Progenitor cell of endocrine pancreas (in vitro differentiated cells): ENCODE results near the gene MATR3. TPM values are rescaled to one million over a fixed set of nuclear protein-coding genes. Genes with fewer than 3 reads are reported as not detected.
A peak's percentile ranks its signal among the peaks of the same experiment; 100 is the strongest.

Experiments
- DNase-seq: peaks from one replicate; pipeline ENCODE4 v3.0.0; 2021; ENCODE audit warnings: low spot score; ENCODE audit not compliant: unreplicated experiment
- H3K27ac Mint-ChIP-seq: 2 replicates; pipeline ENCODE4 v1.8.0; 2021; ENCODE audit warnings: mild to moderate bottlenecking, moderate library complexity, mixed read lengths
- H3K27me3 Mint-ChIP-seq: 2 replicates; pipeline ENCODE4 v1.8.0; 2021; ENCODE audit warnings: mixed read lengths
- H3K36me3 Mint-ChIP-seq: 2 replicates; pipeline ENCODE4 v1.8.0; 2022; ENCODE audit warnings: mixed read lengths; ENCODE audit not compliant: insufficient read depth
- H3K4me1 Mint-ChIP-seq: 2 replicates; pipeline ENCODE4 v1.8.0; 2021; ENCODE audit warnings: low read depth, mixed read lengths
- H3K4me3 Mint-ChIP-seq: 2 replicates; pipeline ENCODE4 v1.8.0; 2021; ENCODE audit warnings: low read depth, mild to moderate bottlenecking, moderate library complexity, mixed read lengths
- H3K9me3 Mint-ChIP-seq: 2 replicates; pipeline ENCODE4 v1.8.0; 2021; ENCODE audit warnings: low read depth, mixed read lengths
- total RNA-seq: library from RNA; stranded (reverse); gene quantifications from 2 replicates; pipeline ENCODE4 v1.2.1, GENCODE V29; 2021
- TF ChIP-seq, protein P1 (sequence below): fragments of 200-600 bp; sonication (generic); IDR thresholded peaks from one replicate; pipeline ENCODE4 v1.5.0; 2021; ENCODE audit warnings: antibody characterized with exemption, mild to moderate bottlenecking; ENCODE audit not compliant: unreplicated experiment

MATR3 gene
- total RNA-seq, 1 donor from 2014 or later, result 336 TPM

GRCh38 chr5:139287890-139288635, 5.5 kb upstream of the MATR3 start:
- Mint-ChIP-seq H3K36me3 (peaks cover 9% of the 10 kb centered on the region), H3K27me3 (peaks cover 5% of the 10 kb centered on the region), H3K4me1 (peaks cover 3% of the 10 kb centered on the region), H3K27ac (no peak overlapping the region), H3K4me3 (no peak overlapping the region), H3K9me3 (no peaks in the 10 kb centered on the region)
- TF ChIP-seq, protein P1, sequence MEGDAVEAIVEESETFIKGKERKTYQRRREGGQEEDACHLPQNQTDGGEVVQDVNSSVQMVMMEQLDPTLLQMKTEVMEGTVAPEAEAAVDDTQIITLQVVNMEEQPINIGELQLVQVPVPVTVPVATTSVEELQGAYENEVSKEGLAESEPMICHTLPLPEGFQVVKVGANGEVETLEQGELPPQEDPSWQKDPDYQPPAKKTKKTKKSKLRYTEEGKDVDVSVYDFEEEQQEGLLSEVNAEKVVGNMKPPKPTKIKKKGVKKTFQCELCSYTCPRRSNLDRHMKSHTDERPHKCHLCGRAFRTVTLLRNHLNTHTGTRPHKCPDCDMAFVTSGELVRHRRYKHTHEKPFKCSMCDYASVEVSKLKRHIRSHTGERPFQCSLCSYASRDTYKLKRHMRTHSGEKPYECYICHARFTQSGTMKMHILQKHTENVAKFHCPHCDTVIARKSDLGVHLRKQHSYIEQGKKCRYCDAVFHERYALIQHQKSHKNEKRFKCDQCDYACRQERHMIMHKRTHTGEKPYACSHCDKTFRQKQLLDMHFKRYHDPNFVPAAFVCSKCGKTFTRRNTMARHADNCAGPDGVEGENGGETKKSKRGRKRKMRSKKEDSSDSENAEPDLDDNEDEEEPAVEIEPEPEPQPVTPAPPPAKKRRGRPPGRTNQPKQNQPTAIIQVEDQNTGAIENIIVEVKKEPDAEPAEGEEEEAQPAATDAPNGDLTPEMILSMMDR, result no peak
- no peak for DNase-seq

DNA sequence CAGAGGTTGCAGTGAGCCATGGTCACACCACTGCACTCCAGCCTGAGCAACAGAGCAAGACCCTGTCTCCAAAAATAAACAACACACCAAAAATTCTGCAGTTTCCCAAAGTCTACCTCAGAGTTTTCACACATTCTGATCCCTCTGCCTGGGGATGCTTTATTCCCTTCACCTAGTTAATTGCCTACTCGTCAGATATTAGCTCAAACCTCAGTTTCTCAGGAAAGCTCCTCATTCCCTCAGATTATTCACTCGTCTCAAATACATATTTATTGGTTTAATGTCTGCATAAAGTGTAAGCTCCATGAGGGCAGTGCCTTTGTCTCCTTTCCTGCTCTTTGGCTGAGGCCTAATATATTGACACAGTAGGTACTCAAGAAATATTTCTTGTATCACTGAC, 2.5 kb upstream of the MATR3 start:
- Mint-ChIP-seq H3K27me3 (peaks cover 5% of the 10 kb centered on the region), H3K36me3 (peaks cover 3% of the 10 kb centered on the region), H3K4me3 (no peak overlapping the region), H3K9me3 (no peaks in the 10 kb centered on the region), H3K4me1 (peaks cover 9% of the 10 kb centered on the region), H3K27ac (no peak overlapping the region)
- TF ChIP-seq, protein P1, result no peak
- no peak for DNase-seq

DNA sequence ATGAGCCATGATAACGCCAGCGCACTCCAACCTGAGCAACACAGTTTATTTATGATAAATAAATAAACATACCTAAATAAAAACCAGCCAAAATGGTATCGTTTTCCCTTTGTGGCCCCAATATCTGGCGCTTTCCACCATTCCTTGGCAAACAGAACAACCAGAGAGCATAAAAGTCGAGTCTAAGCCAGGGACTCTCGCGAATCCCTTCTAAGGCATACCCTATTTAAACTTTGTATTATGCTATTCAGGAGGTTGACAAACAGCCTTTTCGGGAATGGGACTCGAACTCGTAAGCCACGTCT, 386 bp upstream of the MATR3 start:
- H3K36me3 Mint-ChIP-seq, result peaks cover 1% of the 10 kb centered on the region
- no peaks in the 10 kb centered on the region for H3K9me3 Mint-ChIP-seq
- peak overlapping the region; percentile 94 for H3K4me3 Mint-ChIP-seq
- DNase-seq, result no peak
- TF ChIP-seq, protein P1, result no peak
- H3K27ac Mint-ChIP-seq, result peak overlapping the region; percentile 100
- H3K4me1 Mint-ChIP-seq, result peaks cover 26% of the 10 kb centered on the region
- H3K27me3 Mint-ChIP-seq, result peaks cover 5% of the 10 kb centered on the region

DNA sequence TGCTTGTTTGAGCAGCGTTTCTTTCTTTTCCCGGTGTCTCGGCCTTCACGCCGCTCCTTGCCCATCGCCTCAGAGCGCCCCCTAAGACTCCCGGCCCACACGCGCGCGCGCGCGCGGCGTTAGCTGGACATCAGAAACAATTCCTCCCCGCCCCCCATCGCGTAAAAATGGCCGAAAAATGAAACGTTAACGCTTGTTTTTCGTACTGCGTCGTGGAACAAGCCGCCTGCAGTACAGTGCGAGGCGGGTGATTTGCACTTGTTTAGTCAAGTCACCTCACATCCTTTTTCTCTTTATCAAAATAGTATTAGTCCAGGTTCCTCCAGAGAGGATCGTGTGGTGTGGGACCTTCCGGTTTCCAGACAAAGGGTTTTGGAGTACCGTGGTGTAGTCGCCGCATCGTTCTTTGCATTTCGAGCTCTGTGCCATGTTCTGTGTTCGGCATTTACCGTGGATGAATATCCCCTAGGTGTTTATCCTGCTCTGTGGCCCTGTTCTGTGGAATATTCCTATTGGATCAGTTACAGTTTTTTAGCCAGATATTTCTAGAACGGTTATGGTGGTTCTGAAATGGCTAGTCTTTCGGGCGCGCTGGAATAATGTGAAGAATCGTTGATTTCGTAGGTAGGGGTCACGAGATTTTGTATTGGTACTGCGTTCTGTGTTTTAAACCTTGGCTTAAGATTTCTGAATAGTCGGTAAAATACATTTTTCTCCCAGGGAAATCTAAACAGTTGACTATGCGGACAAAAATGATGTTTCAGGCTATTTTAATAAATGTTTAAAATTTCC, 1.0 kb downstream of the MATR3 start:
- peaks cover 40% of the 10 kb centered on the region for H3K4me1 Mint-ChIP-seq
- H3K27ac Mint-ChIP-seq, result peak overlapping the region; percentile 100
- no peaks in the 10 kb centered on the region for H3K9me3 Mint-ChIP-seq
- peak; percentile 73 for DNase-seq
- H3K4me3 Mint-ChIP-seq, result peak overlapping the region; percentile 94
- H3K27me3 Mint-ChIP-seq, result peaks cover 3% of the 10 kb centered on the region
- H3K36me3 Mint-ChIP-seq, result peaks cover 1% of the 10 kb centered on the region
- TF ChIP-seq, protein P1, result peak; percentile 40

DNA sequence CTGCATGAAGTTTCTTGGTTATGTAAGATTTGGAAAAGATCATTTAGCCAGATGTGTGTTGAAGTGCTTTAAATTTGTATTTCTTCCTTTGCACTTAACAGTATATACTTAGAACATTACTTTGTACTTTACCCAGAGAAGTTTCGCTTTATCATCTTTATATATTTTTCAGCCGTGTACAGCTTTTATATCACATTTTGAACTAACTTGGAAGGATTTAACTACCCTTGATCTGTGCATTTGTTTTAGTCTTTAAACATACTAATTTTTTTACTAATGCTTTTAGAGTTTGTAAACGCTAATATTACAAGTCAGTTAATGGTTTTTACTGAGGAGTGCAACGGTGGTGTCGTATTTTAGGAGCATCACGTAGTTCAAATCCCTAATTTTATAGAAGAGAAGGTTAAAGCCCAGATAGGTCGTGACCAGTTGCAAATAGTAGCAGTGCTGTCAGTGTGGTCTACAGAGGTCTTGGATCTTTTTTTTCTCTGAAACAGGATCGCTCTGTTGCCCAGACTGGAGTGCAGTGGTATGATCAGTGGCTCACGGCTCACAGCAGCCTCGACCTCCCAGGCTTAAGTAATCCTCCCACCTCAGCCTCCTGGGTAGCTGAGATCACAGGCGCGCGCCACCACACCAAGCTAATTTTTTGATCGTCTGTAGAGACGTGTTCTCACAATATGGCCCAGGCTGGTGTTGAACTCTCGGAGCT, 2.0 kb downstream of the MATR3 start:
- peak overlapping the region; percentile 94 for H3K4me3 Mint-ChIP-seq
- H3K36me3 Mint-ChIP-seq, result peaks cover 1% of the 10 kb centered on the region
- H3K27ac Mint-ChIP-seq, result peak overlapping the region; percentile 100
- no peaks in the 10 kb centered on the region for H3K27me3 Mint-ChIP-seq
- no peaks in the 10 kb centered on the region for H3K9me3 Mint-ChIP-seq
- DNase-seq, result no peak
- peaks cover 43% of the 10 kb centered on the region for H3K4me1 Mint-ChIP-seq
- TF ChIP-seq, protein P1, result no peak
